HUDEP-2 (cell line): ENCODE data around the gene CBLIF.

Experiments used
- DNase-seq, 76 experiments: peaks; one replicate each; lab custom pipeline; 2025; ENCODE audit not compliant: unreplicated experiment in 76 of 76; lab: John Stamatoyannopoulos, UW

The CBLIF gene

GRCh38 chr11:59848439-59848838 is 3.1 kb upstream of the CBLIF start:
- DNase-seq = peak in 1 of 76 experiments; percentile 41

- no peak for DNase-seq
These were observed 2.3 kb upstream of the CBLIF start for GRCh38 chr11:59847626-59848025.

- no peak for DNase-seq
These were observed 1.3 kb upstream of the CBLIF start for GRCh38 chr11:59846556-59846955.

- DNase-seq = no peak
These were observed 3.0 kb downstream of the CBLIF start for GRCh38 chr11:59842316-59842715.

- no peak for DNase-seq
These were observed 3.8 kb downstream of the CBLIF start for GRCh38 chr11:59841514-59841913.

GRCh38 chr11:59839615-59840014 is 5.7 kb downstream of the CBLIF start:
- DNase-seq = no peak

- no peak for DNase-seq
These were observed 11.7 kb downstream of the CBLIF start for GRCh38 chr11:59833602-59834001.

- DNase-seq = no peak
These were observed 15.9 kb downstream of the CBLIF start for GRCh38 chr11:59829358-59829757.

GRCh38 chr11:59822989-59823566 is 22.2 kb downstream of the CBLIF start:
- peak in 67 of 76 experiments; percentile 7 to 86 (median 55) for DNase-seq

- no peak for DNase-seq
These were observed 26.7 kb downstream of the CBLIF start for GRCh38 chr11:59818572-59818971.

- peak in 1 of 76 experiments; percentile 9 for DNase-seq
These were observed 28.9 kb downstream of the CBLIF start for GRCh38 chr11:59816434-59816833.

- no peak for DNase-seq
These were observed 29.5 kb downstream of the CBLIF start for GRCh38 chr11:59815754-59816153.

- no peak for DNase-seq
These were observed 31.3 kb downstream of the CBLIF start for GRCh38 chr11:59814021-59814420.

- DNase-seq = no peak
These were observed 31.9 kb downstream of the CBLIF start for GRCh38 chr11:59813364-59813763.

- DNase-seq = no peak
These were observed 33.1 kb downstream of the CBLIF start for GRCh38 chr11:59812220-59812619.

GRCh38 chr11:59810911-59811259 is 34.4 kb downstream of the CBLIF start:
- DNase-seq = no peak

- DNase-seq = peak in 75 of 76 experiments; percentile 27 to 94 (median 84)
These were observed 34.9 kb downstream of the CBLIF start, which contains the start of gene MRPL16 for GRCh38 chr11:59810189-59810910. TSS of gene MRPL16 (minus strand) at chr11:59810778. CDS start at chr11:59810658, 120 bp downstream.

GRCh38 chr11:59807047-59807610 is 38.2 kb downstream of the CBLIF start:
- DNase-seq = no peak

- peak in 2 of 76 experiments; percentile 17 for DNase-seq
These were observed 41.2 kb downstream of the CBLIF start for GRCh38 chr11:59804061-59804460.

GRCh38 chr11:59802639-59803176 is 42.6 kb downstream of the CBLIF start:
- peak in 40 of 76 experiments; percentile 6 to 72 (median 40) for DNase-seq

GRCh38 chr11:59801981-59802638 is 43.2 kb downstream of the CBLIF start:
- peak in 3 of 76 experiments; percentile 9 to 53 (median 33) for DNase-seq
